GM21381 (cell line): ENCODE measurements around the gene HYAL3.
A peak's percentile ranks its signal among the peaks of the same experiment; 100 is the strongest.
"Not testable (repeated sequence)": the region's sequence is repeated elsewhere in the genome, so short reads cannot be mapped to it uniquely, and the experiment has no call there.

ENCODE experiments used
- ATAC-seq: cut with Tn5 transposase; IDR thresholded peaks from one replicate; pipeline ENCODE4 v1.9.1; 2021; ENCODE audit warnings: mild to moderate bottlenecking, moderate library complexity; ENCODE audit not compliant: unreplicated experiment

Gene HYAL3

DNA sequence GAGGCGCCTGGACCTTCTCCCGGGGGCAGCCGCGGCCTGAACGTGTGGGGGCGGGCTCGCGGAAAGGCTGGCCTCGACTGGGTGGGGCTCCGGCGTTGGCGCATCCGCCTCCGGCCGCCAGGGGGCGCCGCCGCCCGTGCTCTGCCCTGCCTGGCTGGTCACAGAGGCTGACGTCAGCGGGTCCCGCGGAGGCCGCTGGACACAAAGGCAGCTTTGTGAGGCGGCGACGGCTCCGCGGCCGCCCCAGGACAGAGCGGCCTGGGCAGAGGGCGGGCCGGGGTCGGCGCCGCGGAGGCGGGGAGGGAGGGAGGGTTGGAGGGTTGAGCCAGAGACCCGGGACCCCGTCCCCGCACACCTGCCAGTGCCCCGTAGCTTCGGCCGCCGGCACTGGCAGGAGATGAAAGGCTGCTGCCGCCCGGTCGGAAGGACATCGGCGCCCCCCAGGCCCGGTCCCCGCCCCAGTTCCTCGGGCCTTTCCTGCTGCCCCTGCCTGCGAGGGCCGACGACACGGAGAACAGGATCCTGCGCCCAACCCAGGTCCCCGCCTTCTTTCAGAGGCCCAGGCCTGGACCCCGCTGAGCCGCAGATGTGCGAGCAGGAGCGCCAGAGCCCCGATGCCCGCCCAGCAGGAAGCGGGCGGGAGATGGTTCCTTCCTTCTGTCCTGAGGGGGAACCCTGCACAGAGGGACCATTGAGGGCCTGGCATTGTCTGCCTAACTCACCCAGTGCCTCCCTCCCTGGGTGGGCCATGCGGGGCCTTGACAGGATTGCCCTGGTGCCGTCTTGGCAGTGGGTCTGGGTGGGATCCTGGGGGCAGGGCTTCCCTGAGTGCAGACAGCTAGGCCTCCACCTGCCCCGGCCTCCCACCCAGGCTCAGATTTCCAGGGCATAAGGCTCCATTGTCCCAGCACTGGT lies 38.9 kb downstream of the HYAL3 start:
- peak; percentile 85 for ATAC-seq

DNA sequence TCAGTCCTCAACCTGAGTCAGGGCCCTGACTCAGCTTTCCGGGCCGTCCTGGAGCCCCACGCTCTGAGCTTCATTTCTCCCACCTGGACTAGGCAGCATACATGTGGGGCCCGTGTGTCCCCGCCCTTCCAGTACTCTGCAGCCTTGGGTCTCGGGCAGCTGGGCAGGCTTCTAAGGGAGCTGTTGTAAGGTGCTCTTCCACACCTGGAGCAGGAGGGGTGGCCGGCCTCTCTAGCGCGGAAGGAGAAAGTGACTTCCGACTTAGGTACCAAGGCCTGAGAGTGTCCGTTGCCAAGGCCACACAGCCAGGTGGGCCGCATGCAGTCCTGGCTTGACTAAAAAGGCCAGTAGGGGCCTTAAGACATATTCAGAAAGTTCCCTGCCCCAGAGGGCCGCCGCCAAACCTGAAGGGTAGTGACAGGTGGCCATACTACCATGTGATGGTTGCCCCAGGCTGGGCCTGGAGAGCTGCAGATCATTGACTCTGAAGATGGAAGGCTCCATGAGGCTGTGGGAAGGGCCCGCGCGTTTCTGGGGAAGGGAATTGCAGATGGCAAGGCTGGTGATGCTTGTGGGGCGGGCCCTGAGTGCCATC lies 39.7 kb downstream of the HYAL3 start:
- ATAC-seq = peak; percentile 21

DNA sequence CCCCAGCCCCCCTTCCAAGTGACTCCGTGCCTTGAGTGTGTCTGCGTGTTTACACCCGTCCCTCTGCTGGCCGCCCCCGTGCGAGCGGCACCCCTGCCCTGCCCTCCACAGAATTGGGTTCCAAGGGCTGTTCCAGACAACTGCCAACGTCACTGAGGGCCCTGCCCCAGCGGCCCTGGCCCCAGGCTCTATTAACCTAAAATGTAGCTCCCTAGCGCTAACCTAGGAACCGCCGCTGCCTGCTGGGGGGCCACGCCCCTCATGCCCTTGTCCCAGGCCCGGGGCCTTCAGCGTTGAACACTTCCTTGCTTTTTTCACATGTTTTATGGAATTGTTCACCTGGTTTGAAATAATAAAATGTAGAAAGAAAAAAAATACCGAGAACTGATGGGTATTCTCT lies 40.2 kb downstream of the HYAL3 start:
- no peak for ATAC-seq

DNA sequence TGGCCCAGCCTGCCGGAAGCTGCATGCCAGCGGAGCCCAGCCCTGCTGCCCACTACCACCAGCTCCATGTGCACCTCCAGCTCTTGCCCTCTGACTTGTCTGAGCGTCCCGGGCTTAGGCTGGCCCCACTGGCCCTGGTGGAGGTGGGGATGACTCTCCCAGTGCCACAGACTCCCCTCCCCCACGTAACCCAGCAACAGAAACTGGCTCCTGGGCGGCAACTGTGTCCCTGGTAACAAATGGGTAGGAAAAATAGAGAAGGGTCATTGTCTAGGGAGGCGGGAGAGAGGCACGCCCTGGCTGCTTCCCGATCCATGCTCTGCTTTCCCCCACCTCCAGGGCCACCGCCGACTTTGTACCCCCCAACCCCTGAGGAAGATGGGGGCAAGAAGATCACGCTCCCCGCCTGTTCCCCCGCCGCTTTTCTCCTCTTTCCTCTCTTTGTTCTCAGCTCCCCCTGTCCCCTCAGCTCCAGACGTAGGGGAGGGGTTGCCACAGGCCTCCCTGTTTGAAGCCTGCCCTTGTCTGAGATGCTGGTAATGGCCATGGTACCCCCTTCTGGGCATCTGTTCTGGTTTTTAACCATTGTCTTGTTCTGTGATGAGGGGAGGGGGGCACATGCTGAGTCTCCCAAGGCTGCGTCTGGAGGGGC lies 41.0 kb downstream of the HYAL3 start:
- no peak for ATAC-seq

GRCh38 chr3:50256978-50257890 lies 42.0 kb downstream of the HYAL3 start:
- ATAC-seq = no peak

- ATAC-seq = no peak
Observed at GRCh38 chr3:50255251-50255615, 44.0 kb downstream of the HYAL3 start.

DNA sequence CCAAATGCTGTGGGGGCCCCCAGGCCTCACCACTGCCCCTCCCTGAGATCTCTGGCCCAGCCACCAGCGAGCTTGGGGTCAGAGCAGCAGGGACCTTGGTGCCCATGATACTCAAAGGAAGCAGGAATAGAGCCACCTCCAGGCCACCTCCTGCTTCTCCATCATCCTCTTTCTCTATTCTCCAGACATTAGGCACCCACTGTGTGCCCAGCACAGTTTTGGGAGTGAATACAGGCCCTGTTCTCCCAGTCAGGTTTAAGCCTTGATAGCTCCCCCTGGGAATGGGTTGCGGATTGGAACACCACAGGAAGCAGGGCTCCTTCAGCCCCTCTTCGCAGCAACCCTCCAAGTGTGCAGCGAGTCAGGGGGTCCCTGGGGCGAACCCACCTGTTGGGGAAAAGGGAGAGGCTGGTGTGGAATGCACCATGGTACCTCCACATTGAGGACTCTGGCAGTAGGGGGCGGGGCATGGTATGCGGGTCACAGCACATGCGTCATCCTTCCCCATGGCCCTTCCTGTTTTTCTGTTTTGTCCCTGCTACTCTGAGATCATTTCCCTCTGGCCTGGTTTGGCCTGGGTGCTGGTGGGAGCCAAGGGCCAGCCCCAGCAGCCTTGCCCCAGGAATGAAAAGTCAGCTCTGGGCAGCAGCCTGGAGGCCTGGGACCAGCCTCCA lies 44.5 kb downstream of the HYAL3 start:
- ATAC-seq = no peak

DNA sequence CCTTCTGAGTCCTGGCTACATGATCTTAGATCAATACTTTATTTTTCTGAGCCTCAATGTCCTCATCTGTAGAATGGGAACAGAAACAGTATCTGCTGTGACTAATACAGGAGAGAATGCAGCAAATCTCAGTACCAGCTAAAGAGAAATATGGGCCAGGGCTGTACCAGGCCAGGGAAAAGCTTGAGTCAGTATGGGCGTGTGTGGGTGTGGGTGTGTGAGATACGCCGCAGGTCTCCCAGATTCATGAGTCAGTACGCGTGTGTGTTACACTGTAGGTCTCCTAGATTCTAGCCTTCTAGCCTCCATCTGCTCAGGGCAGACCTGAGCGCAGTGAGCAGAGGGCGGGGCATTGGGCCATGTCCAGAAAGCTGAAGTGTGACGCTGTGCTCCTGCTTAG lies 48.0 kb downstream of the HYAL3 start:
- ATAC-seq = no peak

- no peak for ATAC-seq
Observed at GRCh38 chr3:50250514-50250913, 48.7 kb downstream of the HYAL3 start.

DNA sequence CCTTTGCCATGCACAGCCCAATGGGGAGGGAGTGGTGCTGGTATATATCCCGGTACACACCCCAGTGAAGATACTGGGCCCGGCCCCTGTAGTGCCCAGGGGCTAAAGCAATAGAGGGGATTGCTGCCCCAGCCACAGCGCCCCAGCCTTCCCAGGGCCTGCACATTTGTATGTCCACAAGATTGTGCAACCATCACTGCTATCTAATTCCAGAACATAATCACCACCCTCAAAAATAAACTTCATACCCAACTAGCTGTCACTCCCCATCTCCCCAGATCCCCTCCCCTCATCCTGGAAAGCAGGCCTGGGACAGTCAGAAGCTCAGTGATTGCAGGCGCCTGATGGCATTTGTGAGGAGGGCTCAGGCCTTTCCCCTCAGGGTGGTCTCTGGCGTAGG lies 49.7 kb downstream of the HYAL3 start:
- ATAC-seq = no peak

- no peak for ATAC-seq
Observed at GRCh38 chr3:50248387-50248786, 50.8 kb downstream of the HYAL3 start.

DNA sequence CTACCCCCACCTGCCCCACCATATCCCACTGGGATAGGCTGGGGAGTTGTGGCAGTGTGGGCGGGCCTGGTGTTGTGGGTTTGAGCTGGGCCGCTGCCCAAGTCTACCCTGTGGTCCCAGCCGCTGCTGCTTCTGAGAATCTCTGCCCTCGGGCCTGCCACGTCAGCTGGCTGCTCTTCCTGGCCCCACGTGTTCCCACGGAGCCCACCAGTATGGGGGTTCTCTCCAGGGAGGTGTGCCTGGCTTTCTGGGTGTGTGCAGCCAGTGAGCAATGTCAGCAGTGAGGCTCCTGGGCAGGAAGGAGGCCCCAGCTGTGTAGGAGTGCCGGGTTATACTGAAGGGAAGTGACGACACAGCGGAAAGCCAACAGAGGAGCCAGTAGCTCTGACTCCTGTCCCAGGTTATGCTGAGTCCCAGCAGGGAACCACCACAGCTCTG lies 52.7 kb downstream of the HYAL3 start:
- peak; percentile 51 for ATAC-seq

DNA sequence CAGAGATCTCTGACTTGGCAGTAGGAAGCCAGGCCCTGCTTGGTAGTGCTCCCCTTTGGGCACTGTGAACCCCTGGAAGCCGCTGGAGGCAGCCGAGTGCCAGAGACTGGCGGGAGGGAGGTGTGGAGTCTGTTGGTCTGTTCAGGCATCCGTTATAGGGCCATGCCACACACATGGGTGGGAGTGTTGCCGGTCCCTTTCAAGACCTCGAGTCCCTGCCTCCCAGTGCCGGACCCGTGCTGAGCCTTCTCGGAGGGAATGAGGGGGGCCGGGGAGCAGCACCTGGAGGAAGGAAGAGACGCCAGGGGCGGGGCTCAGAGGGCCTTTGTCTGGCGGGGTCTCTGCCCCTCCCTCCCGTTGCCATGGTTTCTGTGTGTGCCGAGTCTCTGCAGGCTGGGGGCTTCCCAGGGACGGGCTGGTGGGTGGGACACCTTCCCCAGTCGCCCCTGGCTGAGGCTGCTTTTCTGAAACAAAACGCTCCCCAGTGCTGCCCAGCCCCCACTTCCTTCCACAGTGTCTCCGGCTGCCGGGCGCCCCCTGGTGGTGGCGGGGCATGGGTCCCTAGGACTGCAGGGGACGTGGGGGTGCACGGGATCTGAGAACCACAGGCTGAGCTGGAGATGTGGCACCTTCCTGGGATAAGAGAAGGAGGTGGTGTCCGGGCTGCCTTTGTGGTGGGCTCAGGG lies 53.2 kb downstream of the HYAL3 start:
- ATAC-seq = peak; percentile 51

- no peak for ATAC-seq
Observed at GRCh38 chr3:50245251-50245745, 53.9 kb downstream of the HYAL3 start.

DNA sequence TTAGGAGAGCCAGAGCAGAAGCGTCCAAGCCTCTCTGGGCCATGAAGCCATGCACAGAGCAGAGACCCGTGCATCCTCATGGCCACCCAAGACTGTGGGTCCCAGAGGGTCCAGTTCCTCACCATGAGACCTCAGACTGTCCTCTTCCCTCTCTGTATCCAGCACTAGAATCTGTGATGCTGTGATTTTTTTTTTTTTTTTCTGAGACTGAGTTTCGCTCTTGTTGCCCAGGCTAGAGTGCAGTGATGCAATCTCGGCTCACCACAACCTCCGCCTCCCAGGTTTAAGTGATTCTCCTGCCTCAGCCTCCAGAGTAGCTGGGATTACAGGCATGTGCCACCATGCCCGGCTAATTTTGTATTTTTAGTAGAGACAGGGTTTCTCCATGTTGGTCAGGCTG lies 54.4 kb downstream of the HYAL3 start:
- not testable (repeated sequence) for ATAC-seq

DNA sequence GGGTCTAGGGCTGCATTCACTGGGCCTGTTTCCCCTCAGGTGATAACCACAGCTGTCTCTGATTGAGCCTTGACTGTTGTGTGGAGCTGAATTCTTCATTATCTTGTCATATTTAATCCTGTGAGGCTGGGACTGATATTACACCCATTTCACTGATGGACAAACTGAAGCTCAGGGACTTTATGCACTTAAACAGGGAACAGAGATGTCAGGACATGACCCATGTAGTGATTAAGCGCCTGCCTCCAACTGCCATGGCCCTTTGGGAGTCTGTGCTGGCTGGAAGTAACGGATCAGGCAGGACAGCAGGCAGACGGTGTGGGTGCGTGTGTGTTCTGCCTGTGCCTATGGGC lies 55.7 kb downstream of the HYAL3 start:
- ATAC-seq = no peak

- ATAC-seq = no peak
Observed at GRCh38 chr3:50242851-50243542, 56.2 kb downstream of the HYAL3 start.
